HEK293T (cell line): ENCODE data around the gene WDR36.

Experiments
- ARNT ChIP-seq: fragments of 450-650 bp; IDR thresholded peaks from 2 replicates; pipeline ENCODE4 v1.6.1; 2017; ENCODE audit warnings: mild to moderate bottlenecking
- FOXA1 ChIP-seq: fragments of 450-650 bp; IDR thresholded peaks from 2 replicates; pipeline ENCODE4 v1.6.1; 2016; ENCODE audit warnings: mild to moderate bottlenecking
- HDGF ChIP-seq: fragments of 450-650 bp; IDR thresholded peaks from 2 replicates; pipeline ENCODE4 v1.6.1; 2017; ENCODE audit warnings: antibody characterized with exemption, borderline replicate concordance
- PKNOX1 ChIP-seq: fragments of 450-650 bp; IDR thresholded peaks from 2 replicates; pipeline ENCODE4 v1.6.1; 2016
- TARDBP ChIP-seq: fragments of 450-650 bp; IDR thresholded peaks from 2 replicates; pipeline ENCODE4 v1.6.1; 2016

GRCh38 chr5:111121926-111122325 is 29.8 kb downstream of the WDR36 start:
- TF ChIP-seq FOXA1 = no peak
- TF ChIP-seq HDGF = no peak
- no peak for TF ChIP-seq PKNOX1
- no peak for TF ChIP-seq TARDBP
- TF ChIP-seq ARNT = no peak
